NCI-H2227 treated with DMSO at 0.1 percent for 48 hours (cell line): ENCODE data around the gene ZBTB20.

Source experiments
- DNase-seq: peaks from one replicate; lab custom pipeline; 2025; lab: John Stamatoyannopoulos, UW

The ZBTB20 gene

DNA sequence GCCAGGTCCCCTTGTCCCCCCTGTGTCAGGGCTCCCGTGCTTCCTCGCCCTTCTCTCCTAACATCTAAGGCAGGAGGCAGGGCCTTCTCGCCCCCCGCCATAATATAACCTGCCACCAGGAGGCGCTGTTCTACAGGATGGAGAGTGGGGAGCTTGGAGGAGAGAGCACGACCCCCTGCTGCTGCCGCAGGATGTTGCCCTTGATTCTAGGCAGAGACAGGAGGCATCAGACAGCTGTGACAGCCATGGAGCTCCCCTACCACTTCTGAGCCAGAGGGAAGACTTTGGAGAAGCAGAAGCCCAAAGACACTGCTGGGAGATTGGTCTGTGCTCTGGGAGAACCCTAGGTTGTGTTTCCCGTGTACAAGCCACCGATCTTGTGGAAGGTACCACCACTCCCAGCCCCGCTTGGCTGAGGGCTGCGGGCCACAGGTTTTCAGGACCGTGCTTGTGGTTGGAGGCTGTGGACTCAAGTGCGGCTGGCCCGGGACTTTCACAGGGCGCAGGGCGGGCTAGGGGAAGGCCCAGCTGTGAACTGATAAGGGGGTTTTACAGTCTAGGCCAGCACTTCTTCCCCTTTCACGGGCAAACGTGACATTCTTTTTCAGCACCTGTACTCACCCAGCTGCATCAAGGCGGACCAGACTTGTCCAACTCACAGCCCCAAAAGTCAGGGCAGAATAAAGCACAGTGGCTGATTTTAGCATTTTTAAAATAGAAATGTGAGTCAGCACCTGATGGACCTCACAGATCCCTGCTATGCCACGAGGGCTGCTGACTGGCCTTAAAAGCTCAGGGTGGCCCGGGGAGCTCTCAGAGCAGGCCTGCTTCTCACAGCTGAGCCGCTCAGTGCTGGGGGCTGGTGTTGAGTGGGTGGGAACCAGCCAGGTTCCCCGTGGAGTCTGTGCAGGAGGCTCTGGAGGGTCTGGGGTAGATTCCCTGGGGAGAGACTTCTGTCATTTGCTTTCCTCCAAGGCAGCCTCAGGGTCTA, 855.9 kb downstream of the ZBTB20 start:
- DNase-seq, result no peak

GRCh38 chr3:114286266-114286665, 860.8 kb downstream of the ZBTB20 start:
- no peak for DNase-seq

DNA sequence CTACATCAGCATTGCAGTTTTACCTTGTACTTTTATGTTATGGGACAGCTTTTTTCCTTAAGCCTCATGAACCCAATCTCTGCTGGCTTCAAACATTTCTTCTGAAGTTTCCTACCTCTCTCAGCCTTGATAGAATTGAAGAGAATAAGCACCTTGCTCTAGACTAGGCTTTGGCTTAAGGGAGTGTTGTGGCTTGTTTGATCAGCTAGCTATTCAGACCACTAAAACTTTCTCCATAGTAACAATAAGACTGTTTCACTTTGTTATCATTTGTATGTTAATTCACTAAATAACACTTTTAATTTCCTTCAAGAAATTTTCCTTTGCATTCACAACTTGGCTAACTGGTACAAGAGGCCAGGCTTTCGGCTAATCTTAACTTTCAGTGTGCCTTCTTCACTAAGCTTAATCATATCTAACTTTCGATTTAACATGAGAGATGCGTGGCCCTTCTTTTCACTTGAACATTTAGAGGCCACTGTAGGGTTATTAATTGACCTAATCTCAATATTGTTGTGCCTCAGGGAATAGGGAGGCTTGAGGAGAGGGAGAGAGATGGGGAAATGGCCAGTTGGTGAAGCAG, 861.3 kb downstream of the ZBTB20 start:
- no peak for DNase-seq

- no peak for DNase-seq
Measured at GRCh38 chr3:114284644-114285043, 862.4 kb downstream of the ZBTB20 start.
